Adipocyte (in vitro differentiated cells): ENCODE results near the gene MOCS3.
"Not testable (repeated sequence)": the region's sequence is repeated elsewhere in the genome, so short reads cannot be mapped to it uniquely, and the experiment has no call there.

ENCODE experiments used
- DNase-seq: peaks from one replicate; pipeline ENCODE4 v3.0.0-alpha.2; 2015; ENCODE audit warnings: low read depth
- H3K27me3 ChIP-seq: replicated peaks from 2 replicates; pipeline ENCODE4 v1.7.0; 2013; ENCODE audit warnings: mild to moderate bottlenecking, low read length, moderate library complexity; ENCODE audit not compliant: control insufficient read depth, insufficient read depth
- H3K36me3 ChIP-seq: 2 replicates; pipeline ENCODE4 v1.7.0; 2013; ENCODE audit warnings: low read length, mild to moderate bottlenecking, moderate library complexity; ENCODE audit not compliant: control insufficient read depth, insufficient read depth, severe bottlenecking
- H3K4me1 ChIP-seq: 2 replicates; pipeline ENCODE4 v1.7.0; 2013; ENCODE audit warnings: mild to moderate bottlenecking, low read length, moderate library complexity; ENCODE audit not compliant: control insufficient read depth, insufficient read depth
- H3K4me3 ChIP-seq: 2 replicates; pipeline ENCODE4 v1.7.0; 2013; ENCODE audit warnings: mild to moderate bottlenecking, low read length, moderate library complexity
- H3K9ac ChIP-seq: 2 replicates; pipeline ENCODE4 v1.7.0; 2013; ENCODE audit warnings: mild to moderate bottlenecking, low read length, moderate library complexity
- H3K9me3 ChIP-seq: 2 replicates; pipeline ENCODE4 v1.7.0; 2013; ENCODE audit warnings: mild to moderate bottlenecking, low read length, moderate library complexity; ENCODE audit not compliant: control insufficient read depth

The MOCS3 gene

GRCh38 chr20:50969912-50970311 is 11.3 kb downstream of the MOCS3 start:
- Histone ChIP-seq H3K27me3 (peaks cover 5% of the 10 kb centered on the region), H3K9me3 (no peaks in the 10 kb centered on the region), H3K4me1 (no peaks in the 10 kb centered on the region), H3K4me3 (no peak overlapping the region), H3K36me3 (no peaks in the 10 kb centered on the region), H3K9ac (no peak overlapping the region)
- DNase-seq, result no peak

- no peak overlapping the region for H3K9ac ChIP-seq
- no peaks in the 10 kb centered on the region for H3K36me3 ChIP-seq
These were observed 17.2 kb downstream of the MOCS3 start for GRCh38 chr20:50975701-50976330.

GRCh38 chr20:50977066-50978021 is 18.7 kb downstream of the MOCS3 start:
- Histone ChIP-seq H3K4me3 (no peak overlapping the region), H3K36me3 (no peaks in the 10 kb centered on the region), H3K9me3 (no peaks in the 10 kb centered on the region), H3K9ac (no peak overlapping the region), H3K4me1 (peaks cover 17% of the 10 kb centered on the region), H3K27me3 (no peaks in the 10 kb centered on the region)
- no peak for DNase-seq

More at GRCh38 chr20:50975701-50976330, 17.2 kb downstream of the MOCS3 start:
- Histone ChIP-seq H3K27me3 (no peaks in the 10 kb centered on the region), H3K4me1 (peaks cover 8% of the 10 kb centered on the region), H3K4me3 (no peak overlapping the region), H3K9me3 (no peaks in the 10 kb centered on the region)
- no peak for DNase-seq

GRCh38 chr20:50978533-50978932 is 19.9 kb downstream of the MOCS3 start:
- not testable (repeated sequence) for H3K27me3 ChIP-seq, H3K4me3 ChIP-seq, H3K9ac ChIP-seq, H3K9me3 ChIP-seq, H3K36me3 ChIP-seq, DNase-seq
- peaks cover 17% of the 10 kb centered on the region for H3K4me1 ChIP-seq

- DNase-seq, result peak; percentile 98
- Histone ChIP-seq H3K4me1 (peaks cover 17% of the 10 kb centered on the region), H3K36me3 (no peaks in the 10 kb centered on the region), H3K4me3 (no peak overlapping the region), H3K9me3 (no peaks in the 10 kb centered on the region), H3K27me3 (no peaks in the 10 kb centered on the region), H3K9ac (no peak overlapping the region)
These were observed 21.6 kb downstream of the MOCS3 start for GRCh38 chr20:50980071-50980681.

- no peaks in the 10 kb centered on the region for H3K9me3 ChIP-seq
- no peak overlapping the region for H3K9ac ChIP-seq
- H3K36me3 ChIP-seq, result no peaks in the 10 kb centered on the region
- peaks cover 17% of the 10 kb centered on the region for H3K4me1 ChIP-seq
- no peak overlapping the region for H3K4me3 ChIP-seq
- no peaks in the 10 kb centered on the region for H3K27me3 ChIP-seq
- peak; percentile 94 for DNase-seq
These were observed 22.5 kb downstream of the MOCS3 start for GRCh38 chr20:50980851-50981713.

- H3K4me1 ChIP-seq, result peaks cover 17% of the 10 kb centered on the region
- H3K9me3 ChIP-seq, result no peaks in the 10 kb centered on the region
- no peaks in the 10 kb centered on the region for H3K36me3 ChIP-seq
- H3K9ac ChIP-seq, result no peak overlapping the region
- no peak overlapping the region for H3K4me3 ChIP-seq
- H3K27me3 ChIP-seq, result no peaks in the 10 kb centered on the region
- DNase-seq, result no peak
These were observed 23.1 kb downstream of the MOCS3 start for GRCh38 chr20:50981714-50982048.

GRCh38 chr20:50982363-50982762 is 23.7 kb downstream of the MOCS3 start:
- H3K36me3 ChIP-seq, result no peaks in the 10 kb centered on the region
- DNase-seq, result peak; percentile 71
- H3K4me3 ChIP-seq, result no peak overlapping the region
- no peak overlapping the region for H3K9ac ChIP-seq
- H3K4me1 ChIP-seq, result peaks cover 17% of the 10 kb centered on the region
- H3K27me3 ChIP-seq, result no peaks in the 10 kb centered on the region
- H3K9me3 ChIP-seq, result no peaks in the 10 kb centered on the region

- Histone ChIP-seq H3K27me3 (no peaks in the 10 kb centered on the region), H3K36me3 (no peaks in the 10 kb centered on the region), H3K9ac (no peak overlapping the region), H3K4me3 (no peak overlapping the region), H3K9me3 (no peaks in the 10 kb centered on the region), H3K4me1 (peaks cover 17% of the 10 kb centered on the region)
- no peak for DNase-seq
These were observed 24.7 kb downstream of the MOCS3 start for GRCh38 chr20:50983321-50983720.

- no peaks in the 10 kb centered on the region for H3K36me3 ChIP-seq
- H3K4me3 ChIP-seq, result peak overlapping the region; percentile 51
- DNase-seq, result peak; percentile 95
- no peaks in the 10 kb centered on the region for H3K9me3 ChIP-seq
- peak overlapping the region; percentile 66 for H3K9ac ChIP-seq
- no peaks in the 10 kb centered on the region for H3K4me1 ChIP-seq
- no peaks in the 10 kb centered on the region for H3K27me3 ChIP-seq
These were observed 29.0 kb downstream of the MOCS3 start for GRCh38 chr20:50987493-50988210.
